T-helper 9 cell (primary cell): ENCODE measurements around the gene NFAT5.
"Not testable (repeated sequence)": the region's sequence is repeated elsewhere in the genome, so short reads cannot be mapped to it uniquely, and the experiment has no call there.

Experiments
- DNase-seq: peaks from one replicate; pipeline ENCODE4 v3.0.0-alpha.2; 2020

NFAT5 gene

DNA sequence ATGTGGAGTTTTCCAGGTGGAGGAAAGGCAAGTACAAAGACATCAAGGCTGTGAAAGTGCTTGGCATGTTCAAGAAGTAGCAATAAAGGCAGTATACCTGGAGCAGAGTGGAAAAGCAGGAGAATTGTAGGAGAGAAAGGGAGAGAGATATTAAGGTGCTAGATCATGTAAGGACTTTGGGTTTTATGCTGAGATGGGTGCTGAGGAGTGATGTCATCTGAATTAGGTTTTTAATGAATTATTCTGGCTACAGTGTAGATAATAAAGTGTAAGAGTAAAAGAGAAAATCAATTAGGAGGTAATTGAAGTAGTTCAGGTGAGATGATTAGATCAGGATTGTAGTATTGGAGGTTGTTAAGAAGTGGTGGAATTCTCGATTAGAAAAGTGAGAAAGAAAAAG lies 34.0 kb downstream of the NFAT5 start:
- DNase-seq, result no peak

- no peak for DNase-seq
Observed at GRCh38 chr16:69600202-69600601, 34.4 kb downstream of the NFAT5 start.

DNA sequence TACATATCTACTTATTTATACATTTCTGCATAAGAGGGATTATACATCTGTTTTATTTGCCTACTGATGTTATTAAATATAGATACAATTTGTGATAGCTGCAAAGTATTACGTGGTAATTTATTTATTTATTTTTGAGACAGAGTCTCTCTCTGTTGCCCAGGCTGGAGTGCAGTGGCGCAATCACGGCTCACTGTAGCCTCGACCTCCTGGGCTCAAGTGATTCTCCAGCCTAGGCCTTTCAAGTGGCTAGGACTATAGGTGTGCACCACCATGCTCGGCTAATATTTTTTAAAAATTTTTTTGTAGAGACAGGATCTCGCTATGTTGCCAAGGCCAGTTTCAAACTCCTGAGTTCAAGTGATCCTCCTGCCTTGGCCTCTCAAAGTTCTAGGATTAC lies 35.5 kb downstream of the NFAT5 start:
- no peak for DNase-seq

GRCh38 chr16:69606985-69607384 lies 41.2 kb downstream of the NFAT5 start:
- DNase-seq, result no peak

GRCh38 chr16:69607674-69608073 lies 41.9 kb downstream of the NFAT5 start:
- no peak for DNase-seq

- DNase-seq, result no peak
Observed at GRCh38 chr16:69610356-69610755, 44.6 kb downstream of the NFAT5 start.

GRCh38 chr16:69611103-69611640 lies 45.4 kb downstream of the NFAT5 start:
- no peak for DNase-seq

DNA sequence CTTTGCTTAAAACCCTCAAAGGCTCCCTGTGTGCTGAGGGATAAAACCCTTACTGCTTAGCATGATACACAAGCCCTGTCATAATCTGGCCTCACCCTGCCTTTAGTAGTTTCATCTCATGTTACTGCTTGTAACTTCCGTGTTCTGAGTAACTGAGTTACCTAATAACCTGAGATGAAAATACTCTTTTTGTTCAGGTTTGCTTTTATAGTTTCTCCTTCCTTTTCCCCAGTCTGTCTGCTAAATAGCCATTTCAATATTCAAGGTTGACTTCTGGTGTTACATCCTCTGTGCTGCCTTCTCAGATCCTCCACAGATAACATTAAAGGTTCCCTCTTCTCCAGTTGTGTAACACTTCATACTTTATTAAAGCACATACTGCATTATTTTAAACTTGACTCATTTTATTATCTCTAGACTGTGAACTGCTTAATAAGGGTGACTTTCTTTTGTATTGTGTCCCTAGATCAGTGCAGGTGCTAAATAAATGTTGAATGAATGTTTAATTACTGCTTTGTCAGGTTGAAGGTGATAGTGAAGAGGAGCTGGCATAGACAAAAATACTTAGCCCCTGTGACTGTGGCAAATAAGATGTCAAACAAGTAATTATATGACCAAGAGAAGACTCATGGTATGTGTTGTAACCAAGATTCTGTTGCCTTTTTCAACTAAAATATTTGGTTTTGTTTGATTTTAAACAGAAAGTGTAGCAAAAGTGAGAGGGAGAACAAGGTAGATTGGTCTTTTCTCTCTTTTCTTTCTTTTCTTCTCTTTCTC lies 47.8 kb downstream of the NFAT5 start:
- no peak for DNase-seq

DNA sequence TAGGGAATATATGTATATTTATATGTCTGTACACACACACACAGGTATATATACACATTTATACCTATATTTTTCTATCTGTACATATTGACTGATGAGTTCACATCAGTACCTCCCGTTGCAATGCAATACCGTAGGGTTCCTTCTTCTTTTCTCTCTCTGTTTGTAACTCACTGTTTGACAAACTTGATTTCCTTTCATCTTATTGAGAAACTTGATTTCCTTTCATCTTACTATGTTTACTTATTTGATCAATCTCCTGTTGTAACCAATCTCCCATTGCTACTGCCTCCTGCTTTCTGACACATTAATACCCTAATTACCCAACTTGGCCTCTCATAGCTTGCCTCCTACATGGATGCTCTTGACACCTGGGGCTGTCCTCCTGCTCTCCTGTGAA lies 49.8 kb downstream of the NFAT5 start:
- DNase-seq, result no peak

DNA sequence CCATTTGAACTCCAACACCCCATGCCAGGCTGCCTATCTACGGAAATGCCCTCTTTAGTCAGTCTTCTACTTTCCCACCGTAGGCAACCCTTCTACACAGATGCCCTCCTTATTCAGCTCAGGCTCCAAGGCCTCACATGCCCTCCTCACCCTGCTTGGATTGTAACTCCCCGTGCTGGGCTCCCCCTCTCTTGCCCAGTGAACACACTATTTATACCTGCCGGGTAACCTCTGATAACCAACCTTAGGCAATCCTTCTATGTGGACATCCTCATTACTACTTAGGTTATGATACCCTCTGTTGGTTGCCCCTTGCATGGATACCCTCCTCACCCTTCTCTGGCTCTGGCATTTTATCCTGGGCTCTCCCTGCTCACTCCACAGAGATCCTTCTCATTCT lies 50.3 kb downstream of the NFAT5 start:
- no peak for DNase-seq

DNA sequence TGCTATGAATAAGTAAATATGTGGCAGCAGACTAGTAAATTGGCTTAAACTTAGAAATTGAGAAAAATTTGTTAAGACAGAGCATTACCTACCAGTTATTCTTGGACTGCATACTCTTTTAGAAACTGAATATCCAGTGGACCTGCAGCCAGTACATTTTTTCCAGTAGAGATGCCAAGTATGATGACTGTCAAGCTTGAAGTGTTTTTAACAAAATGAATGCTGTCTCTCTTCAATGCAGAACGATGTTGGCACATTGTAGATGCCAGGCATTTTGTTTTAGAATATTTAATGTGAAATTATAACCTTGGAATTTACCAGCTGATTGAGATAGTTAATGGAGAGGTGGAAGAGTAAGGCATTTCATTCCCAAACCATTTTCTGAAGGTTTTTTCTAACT lies 52.5 kb downstream of the NFAT5 start:
- no peak for DNase-seq

DNA sequence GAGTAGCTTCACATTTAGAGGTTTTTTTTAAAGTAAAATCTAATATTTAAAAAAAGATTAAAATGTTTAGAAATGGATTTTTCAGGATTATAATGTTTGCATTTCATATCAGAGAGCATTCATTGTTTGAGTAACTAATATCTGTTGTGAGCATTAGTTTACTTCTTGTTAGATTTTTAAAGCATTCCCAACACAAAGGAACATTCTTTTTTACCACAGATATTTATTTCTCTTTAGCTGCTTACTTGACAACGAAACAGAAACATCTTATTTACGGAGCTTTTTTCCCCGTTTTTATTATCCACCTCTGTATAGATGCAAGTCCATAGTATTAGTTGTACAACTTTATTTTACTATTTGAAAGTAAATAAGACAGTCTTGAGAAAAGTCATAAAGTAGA lies 53.0 kb downstream of the NFAT5 start:
- DNase-seq, result no peak

DNA sequence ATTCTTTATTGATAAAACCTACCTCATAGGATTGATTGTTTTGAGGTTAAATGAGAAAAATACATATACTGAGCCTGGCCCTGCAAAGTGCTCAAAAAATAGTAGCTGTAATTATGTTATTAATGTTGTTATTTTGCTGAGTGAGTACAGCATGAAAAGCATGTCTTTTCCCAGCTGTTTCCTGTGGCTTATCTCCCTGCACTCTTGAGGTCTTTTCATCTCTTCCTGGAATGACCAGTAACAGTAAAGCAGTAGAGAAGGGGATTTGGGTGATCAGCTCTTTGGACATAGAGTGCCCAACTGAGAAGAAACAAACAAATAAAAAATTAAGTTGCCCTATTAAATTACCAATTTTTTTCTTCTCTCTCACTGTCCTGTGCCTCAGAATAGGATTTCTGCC lies 53.7 kb downstream of the NFAT5 start:
- no peak for DNase-seq

GRCh38 chr16:69620573-69620972 lies 54.8 kb downstream of the NFAT5 start:
- DNase-seq, result no peak

DNA sequence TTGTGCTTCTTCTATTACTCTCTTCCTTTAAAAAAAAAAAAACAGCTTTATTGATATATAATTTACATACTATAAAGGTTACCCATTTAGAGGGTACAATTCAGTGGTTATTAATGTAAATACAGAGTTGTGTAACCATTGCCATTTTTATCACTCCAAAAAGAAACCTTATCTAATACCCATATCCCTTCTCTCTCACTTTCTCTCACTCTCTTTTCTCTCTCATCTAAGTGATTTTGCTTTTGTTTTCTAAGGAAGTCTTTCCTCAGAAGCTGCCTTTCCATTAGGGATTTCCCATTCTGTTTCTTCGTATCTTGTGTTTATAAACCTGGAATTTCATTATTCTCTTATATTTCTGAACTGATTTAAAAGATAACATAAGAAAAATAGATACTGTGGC lies 55.5 kb downstream of the NFAT5 start:
- no peak for DNase-seq

DNA sequence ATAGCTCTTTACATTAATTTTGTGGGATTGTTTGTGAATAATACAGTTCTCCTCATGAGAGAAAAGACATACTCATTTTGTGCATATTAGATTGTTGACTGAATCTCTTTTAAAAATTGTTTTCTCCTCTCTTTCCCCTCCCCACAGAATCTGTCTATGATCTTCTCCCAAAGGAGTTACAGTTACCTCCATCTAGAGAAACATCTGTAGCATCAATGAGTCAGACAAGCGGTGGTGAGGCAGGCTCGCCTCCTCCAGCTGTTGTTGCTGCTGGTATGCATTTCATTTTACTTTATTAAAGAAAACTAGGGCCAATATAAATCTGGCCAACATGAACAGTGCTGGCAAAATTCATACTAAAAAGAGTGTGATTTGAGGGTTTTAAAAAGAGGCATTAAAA lies 60.5 kb downstream of the NFAT5 start:
- DNase-seq, result no peak

DNA sequence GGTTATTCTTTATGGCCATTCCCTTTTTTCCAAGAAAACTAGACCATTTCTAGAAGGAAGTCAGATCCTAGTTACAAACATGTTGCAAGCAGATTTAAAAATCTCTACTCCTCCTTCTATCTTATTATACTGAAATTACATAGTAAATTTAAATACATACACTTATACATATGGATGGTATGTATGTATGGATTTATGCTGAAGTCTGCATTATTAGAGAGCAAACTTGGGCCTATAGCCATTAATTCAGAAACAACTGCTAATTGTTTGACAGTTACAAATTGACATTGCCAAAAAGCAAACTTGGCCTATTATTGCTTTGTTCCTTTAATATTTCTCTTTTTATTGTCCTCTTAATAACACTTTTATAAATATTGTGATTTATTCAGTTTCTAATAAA lies 67.1 kb downstream of the NFAT5 start:
- DNase-seq, result no peak

DNA sequence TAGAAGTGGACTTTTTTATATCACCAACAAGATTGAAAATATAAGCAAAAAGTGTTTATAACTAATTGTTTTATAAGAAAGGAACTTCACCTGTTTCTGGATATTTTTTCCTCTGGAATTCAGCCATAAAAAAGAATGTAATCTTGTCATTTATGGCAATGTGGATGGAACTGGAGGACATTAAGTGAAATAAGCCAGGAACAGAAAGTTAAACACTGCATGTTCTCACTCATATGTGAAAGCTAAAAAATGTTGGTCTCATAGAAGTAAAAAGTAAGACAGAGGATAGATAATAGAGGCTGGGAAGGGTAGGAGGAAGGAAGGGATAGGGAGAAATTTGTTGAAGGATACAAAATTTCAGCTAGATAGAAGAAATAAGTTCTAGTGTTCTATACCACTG lies 67.6 kb downstream of the NFAT5 start:
- DNase-seq, result no peak

GRCh38 chr16:69636563-69637146 lies 70.9 kb downstream of the NFAT5 start:
- not testable (repeated sequence) for DNase-seq

- DNase-seq, result not testable (repeated sequence)
Observed at GRCh38 chr16:69637206-69637865, 71.6 kb downstream of the NFAT5 start.

DNA sequence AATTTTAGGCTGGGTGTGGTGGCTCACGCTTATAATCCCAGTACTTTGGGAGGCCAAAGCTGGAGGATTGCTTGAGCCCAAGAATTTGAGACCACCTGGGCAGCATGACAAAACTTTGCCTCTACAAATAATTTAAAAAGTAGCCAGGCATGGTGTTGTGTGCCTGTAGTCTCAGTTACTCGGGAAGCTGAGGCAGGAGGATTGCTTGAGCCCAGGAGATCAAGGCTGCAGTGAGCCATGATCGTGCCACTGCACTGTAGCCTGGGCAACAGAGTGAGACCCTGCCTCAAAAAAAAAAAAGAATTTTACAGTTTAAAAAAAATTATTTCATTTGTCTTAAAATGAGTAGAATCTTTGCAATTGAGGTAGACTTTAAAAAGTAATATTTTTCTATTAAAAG lies 78.2 kb downstream of the NFAT5 start:
- not testable (repeated sequence) for DNase-seq

DNA sequence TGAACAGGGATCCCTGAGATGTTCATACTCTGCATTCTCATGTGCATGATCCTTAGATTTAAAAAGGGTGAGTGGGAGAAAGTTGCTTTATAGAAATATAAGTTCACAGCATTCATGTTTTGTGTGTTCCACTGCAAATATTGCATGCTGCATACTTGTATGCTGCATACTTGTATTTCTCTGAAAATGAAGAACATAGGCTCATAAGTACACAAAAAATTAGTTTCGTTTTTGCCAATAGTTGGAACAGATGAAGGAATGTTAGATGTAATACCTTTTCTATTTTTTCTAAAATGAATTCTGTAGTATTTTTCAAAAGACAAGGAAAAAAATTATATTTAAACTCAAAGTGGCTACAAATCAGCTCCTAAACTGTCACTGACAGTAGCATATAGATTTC lies 79.0 kb downstream of the NFAT5 start:
- no peak for DNase-seq

GRCh38 chr16:69647020-69647419 lies 81.3 kb downstream of the NFAT5 start:
- no peak for DNase-seq

DNA sequence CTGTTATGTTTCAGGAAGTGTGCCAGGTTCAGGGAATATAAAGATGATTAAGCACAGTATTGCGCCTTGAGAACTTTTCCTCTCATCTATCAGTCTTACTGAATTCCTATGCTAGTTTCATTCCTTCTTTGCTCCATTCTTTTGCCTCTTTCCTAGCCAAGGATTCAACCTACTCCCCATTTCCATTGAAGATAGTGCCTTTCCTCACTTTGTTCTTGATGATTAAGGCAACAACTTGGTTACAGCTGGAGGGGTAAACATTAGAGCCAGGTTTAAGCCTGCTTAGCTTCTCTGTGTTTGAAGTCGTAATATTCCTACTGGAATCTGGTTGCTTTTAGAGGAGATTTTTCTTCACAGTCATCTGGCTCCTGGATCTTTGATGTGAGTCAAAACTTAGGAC lies 85.5 kb downstream of the NFAT5 start:
- no peak for DNase-seq
